NCI-H446 treated with DMSO at 0.1 percent for 48 hours (cell line): ENCODE results near the gene SLIT1.

Experiments
- DNase-seq: peaks from one replicate; lab custom pipeline; 2025; lab: John Stamatoyannopoulos, UW

SLIT1 gene

GRCh38 chr10:97062456-97062855 is 123.3 kb downstream of the SLIT1 start:
- DNase-seq = no peak

GRCh38 chr10:97062046-97062445 is 123.7 kb downstream of the SLIT1 start:
- DNase-seq = no peak

DNA sequence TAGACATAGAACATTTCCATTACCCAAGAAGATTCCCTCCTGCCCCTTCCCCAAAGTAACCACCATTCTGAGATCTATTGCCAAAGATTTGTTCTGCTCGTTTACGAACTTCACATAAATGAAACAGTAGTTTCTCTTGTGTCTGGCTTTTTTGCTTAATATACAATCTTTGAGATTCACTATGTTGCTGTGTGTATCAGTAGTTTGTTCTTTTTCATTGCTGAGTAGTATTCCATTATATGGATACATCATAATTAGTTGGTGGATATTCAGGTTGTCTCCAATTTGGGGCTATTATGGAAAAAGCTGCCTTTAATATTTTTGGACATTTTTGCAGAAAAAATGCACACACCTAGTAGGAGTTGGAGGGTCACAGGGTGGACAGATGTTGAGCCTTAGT is 124.3 kb downstream of the SLIT1 start:
- DNase-seq = no peak

- DNase-seq = no peak
These were observed 125.2 kb downstream of the SLIT1 start for GRCh38 chr10:97060441-97061084.

- DNase-seq = no peak
These were observed 125.9 kb downstream of the SLIT1 start for GRCh38 chr10:97059872-97060205.

GRCh38 chr10:97059006-97059871 is 126.5 kb downstream of the SLIT1 start:
- DNase-seq = no peak

DNA sequence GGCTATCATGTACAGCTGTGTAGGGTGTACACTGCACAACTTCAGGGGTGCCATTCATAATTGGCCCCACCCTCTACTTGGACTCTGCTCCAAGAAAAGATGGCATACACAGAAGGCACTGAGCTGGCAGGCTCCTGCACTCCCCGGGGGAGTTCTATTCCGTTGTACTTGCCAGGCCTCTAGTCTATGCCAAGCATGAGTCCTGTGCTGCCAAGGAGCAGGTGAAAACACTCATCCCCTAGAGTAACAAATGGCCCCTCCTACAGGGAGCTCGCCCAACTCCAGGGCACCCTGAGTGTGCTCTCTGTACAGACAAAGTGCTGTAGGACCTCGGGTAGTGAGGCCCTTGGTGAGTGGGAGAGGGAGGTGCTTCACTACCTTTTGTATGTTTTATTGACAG is 127.2 kb downstream of the SLIT1 start:
- DNase-seq = peak; percentile 56

DNA sequence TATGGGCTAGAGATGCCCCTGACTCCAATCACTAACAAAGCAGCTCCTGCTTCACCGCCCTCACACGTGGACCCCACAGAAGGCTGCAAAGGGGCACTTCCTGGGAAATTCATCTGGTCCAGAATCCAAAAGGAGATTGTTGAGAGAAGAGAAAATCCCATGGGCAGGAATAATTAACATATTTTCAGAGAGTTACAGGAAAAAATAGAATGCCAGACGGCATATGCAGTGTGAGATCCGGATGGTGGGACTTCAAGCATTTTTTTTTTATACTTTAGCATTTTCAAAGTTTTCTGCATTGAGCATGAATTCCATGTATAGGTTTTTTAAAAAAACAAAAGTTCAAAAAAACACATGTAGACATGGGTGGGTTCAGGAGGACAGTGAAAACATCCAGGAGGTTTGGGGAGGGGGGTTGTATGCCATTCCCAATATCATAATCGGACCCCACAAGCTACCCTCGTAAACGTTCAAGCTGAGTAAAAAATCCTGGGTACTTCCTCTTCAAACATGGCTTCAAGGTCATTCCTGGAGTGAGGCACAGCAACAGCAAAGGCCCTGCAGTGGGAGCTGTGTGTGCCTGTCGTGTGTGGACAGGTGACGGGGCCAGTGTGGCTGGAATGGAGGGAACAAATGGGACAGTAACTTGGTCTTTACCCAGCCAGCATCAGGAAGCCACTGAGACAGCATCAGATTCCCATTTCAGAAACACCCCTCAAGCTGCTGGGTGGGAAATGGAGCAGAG is 128.1 kb downstream of the SLIT1 start:
- DNase-seq = no peak

GRCh38 chr10:97056003-97056630 is 129.6 kb downstream of the SLIT1 start:
- no peak for DNase-seq

- no peak for DNase-seq
These were observed 132.5 kb downstream of the SLIT1 start for GRCh38 chr10:97053276-97053675.

DNA sequence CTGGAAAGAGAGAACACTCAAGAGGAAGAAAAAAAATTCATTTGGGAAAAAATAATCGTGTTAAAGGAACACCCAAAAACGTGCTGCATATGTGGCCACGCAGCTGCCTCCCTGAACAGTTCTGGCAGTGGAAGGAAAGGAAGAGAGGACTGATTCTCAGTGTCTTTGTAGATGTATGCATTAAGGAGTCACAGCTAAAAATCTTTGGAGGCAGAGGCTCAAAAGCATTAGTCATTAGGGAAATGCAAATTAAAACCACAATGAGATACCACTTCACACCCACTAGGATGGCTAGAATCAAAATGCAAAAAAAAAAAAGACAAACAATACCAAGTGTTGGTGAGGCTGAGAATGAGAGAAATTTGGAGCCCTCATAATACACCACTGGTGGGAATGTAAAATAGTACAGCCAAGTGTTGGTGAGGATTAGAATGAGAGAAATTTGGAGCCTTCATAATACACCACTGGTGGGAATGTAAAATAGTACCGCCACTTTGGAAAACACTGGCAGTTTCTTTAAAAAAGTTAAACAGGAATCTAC is 134.7 kb downstream of the SLIT1 start:
- no peak for DNase-seq

GRCh38 chr10:97050205-97050745 is 135.5 kb downstream of the SLIT1 start:
- DNase-seq = no peak

DNA sequence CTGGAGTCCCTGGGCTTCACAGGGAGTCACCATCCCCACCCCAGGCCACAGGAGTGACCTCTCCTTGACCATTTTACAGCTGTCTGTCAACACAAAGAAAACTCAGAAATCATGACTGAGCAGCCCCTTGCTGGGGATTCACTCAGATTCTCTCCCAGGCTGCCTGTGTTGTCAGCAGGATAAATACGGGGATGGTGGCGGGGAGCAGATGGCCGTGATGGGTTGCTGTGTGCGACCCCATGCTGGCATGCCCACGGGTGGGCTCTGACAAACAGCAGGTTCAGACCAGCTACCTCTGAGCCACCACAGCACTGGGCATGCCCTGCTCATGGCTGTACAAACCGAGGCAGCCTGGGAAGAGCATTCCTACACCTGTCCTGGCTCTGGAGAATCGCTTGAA is 136.1 kb downstream of the SLIT1 start:
- no peak for DNase-seq

DNA sequence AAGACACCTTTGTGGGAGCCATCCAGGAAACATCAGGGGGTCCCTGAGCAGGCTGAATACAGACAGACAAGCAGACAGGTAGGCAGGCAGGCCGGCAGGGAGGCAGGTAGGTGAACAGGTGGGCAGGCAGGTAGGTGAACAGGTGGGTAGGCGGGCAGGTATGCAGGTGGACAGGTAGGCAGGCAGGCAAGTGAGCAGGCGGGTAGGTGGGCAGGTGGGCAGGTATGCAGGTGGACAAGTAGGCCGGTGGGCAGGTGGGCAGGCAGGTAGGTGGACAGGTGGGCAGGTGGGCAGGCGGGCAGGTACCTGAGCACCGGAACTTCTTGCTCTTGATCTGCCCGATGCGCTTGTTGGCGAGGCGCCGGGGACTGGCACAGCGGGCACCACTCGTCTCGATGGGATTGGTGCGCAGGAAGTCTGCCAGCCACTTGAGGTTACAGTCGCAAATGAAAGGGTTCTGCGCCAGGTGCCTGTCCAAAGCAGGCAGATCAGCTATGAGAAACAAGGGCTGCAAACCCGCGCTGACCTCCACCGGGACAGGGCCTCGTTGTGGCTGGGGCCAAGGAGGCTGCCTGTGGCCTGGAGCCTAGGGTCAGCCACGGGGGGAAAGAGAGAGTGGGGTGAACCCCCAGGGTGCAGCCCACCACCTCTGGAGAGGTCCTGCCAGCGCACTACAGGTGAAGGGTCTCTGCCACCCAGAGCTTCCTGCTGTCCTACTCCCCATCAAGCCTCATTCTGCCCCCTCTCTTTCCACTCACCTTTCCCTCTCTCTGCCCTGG is 136.9 kb downstream of the SLIT1 start:
- DNase-seq = no peak

DNA sequence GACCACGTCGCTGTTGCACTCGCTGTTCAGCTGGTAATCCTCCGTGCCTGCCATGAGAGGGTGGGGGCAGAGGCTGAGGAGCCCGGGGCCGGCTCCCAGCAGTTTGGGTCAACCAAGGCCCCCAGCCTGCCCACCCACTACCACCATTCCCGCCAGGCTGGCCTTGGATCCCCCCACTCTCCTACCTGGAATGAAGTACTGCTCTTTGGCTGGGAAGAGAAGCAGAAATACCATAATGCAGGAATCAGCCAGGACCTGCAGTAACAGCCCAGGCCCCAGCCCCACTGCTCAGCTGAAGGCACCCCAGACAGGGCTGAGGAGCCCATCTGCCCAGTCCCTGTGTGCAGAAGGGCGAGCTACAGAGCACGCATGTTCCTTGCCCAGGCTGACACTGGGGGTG is 138.0 kb downstream of the SLIT1 start:
- no peak for DNase-seq

- DNase-seq = no peak
These were observed 138.5 kb downstream of the SLIT1 start for GRCh38 chr10:97047083-97047736.

DNA sequence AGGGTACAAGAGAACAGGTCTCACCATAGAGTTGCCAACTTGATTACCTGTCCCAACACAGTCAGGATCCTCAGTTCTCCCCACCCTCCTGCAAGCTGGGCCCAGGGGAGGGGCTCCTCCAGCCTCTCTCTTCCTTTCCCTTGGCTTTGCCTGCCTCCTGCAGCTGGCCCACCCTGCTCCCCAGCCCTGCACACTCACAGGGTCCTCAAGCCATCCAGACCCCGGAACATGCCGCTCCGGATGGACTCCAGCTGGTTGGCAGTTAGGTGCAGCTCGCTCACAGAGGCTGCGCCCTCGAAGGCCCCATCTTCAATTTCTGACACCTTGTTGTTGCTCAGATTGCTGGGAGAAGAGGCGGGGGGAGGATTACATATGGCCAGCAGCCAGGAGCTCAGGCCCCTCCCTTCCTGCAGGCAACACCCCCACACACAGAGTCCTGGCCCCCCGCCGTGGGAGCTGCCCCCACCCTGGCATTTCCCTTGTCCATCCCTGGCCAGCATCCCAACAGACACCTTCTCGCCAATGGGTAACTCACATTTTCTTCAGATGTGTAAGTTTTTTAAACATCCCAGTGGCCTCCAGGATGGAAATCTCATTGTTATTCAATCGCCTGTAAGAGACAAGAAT is 139.2 kb downstream of the SLIT1 start:
- DNase-seq = peak; percentile 3

- DNase-seq = no peak
These were observed 142.2 kb downstream of the SLIT1 start for GRCh38 chr10:97043563-97043855.

DNA sequence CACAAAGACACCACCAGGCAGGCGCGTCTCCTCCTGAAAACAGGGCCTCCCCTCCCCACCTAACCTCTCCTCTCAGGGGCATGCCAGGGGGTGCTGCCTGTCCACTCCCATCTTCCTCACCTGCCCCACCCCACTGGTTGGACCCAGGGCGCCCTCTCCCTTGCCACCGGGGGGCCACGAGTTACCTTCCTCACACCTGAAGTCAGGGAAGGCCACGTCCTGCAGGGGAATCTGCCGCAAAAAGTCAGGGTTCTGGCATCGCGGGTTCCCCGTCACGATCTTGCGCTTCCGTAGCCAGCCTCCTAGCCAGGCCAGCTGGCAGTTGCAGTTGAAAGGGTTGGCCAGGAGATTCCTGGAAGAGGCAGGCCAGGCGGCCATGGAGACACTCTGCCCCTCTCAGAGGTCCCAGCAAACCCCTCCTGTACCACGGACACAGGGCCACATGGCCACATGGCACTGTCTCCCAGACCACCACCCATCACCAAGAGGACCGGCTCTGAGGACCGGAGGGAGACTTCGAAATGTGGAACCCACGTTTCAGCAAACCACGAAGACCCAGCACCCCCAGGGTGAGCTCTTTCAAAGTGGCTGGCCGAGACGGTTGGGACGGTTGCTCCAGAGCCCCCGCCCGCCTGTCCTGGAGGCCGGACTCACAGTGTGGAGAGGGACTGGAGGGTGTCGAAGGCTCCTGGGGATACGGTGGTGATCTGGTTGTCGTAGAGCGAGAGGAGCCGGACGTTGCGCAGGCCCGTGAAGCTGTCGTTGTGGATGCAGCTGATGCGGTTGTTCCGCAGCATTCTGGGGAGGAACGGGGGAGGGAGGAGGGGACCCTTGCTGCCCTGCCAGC is 142.8 kb downstream of the SLIT1 start:
- DNase-seq = no peak
